PC-3 (cell line): ENCODE results near the gene CAPZB. TPM values are rescaled to one million over a fixed set of nuclear protein-coding genes. Genes with fewer than 3 reads are reported as not detected.

ENCODE experiments used
- ATAC-seq: fragments of 200-7000 bp; cut with Tn5 transposase; 2 replicates; pipeline ENCODE4 v1.9.1; 2020; ENCODE audit warnings: mild to moderate bottlenecking, moderate library complexity
- Bru-seq: library from RNA; stranded (reverse); fragments of 400-500 nt; gene quantifications from one replicate; lab custom pipeline; 2021; lab: Mats Ljungman, UMichigan
- BruChase-seq, 2 experiments: library from RNA; stranded (reverse); fragments of 400-500 nt; gene quantifications; one replicate each; lab custom pipeline; 2021; lab: Mats Ljungman, UMichigan
- BruUV-seq: library from RNA; stranded (reverse); fragments of 400-500 nt; replicated peaks from 2 replicates; lab custom pipeline; 2021; lab: Mats Ljungman, UMichigan
- CTCF ChIA-PET: fragments of 300-600 bp; sonication (Branson Sonifier 250); formaldehyde crosslinking; loops from one replicate; lab custom pipeline; 2022; ENCODE audit warnings: antibody characterized with exemption; lab: Charles Lee
- POLR2A ChIA-PET: fragments of 300-600 bp; sonication (Branson Sonifier 250); formaldehyde crosslinking; loops from one replicate; lab custom pipeline; 2022; ENCODE audit warnings: antibody characterized with exemption; ENCODE audit not compliant: unreplicated experiment; lab: Charles Lee
- DNase-seq: peaks from one replicate; pipeline ENCODE4 v3.0.0-alpha.2; 2015
- H2AFZ ChIP-seq: fragments of 300-600 bp; sonication (generic); 2 replicates; pipeline ENCODE4 v1.6.0; 2016; ENCODE audit warnings: antibody characterized with exemption, low read length
- H3F3A ChIP-seq: fragments of 300-600 bp; sonication (generic); one replicate; pipeline ENCODE4 v1.6.0; 2017; ENCODE audit warnings: antibody characterized with exemption, low read length, control low read depth, mild to moderate bottlenecking; ENCODE audit not compliant: unreplicated experiment
- H3K27ac ChIP-seq: fragments of 300-600 bp; sonication (generic); 2 replicates; pipeline ENCODE4 v1.5.1; 2016; ENCODE audit warnings: mild to moderate bottlenecking, low read length
- H3K27me3 ChIP-seq: fragments of 300-600 bp; sonication (generic); 2 replicates; pipeline ENCODE4 v1.6.1; 2016; ENCODE audit warnings: low read length, mixed read lengths
- H3K36me3 ChIP-seq: fragments of 300-600 bp; sonication (generic); 2 replicates; pipeline ENCODE4 v1.6.1; 2016; ENCODE audit warnings: low read depth, mixed run types, low read length, mixed read lengths
- H3K4me1 ChIP-seq: fragments of 300-600 bp; sonication (generic); 2 replicates; pipeline ENCODE4 v1.5.1; 2016; ENCODE audit warnings: low read length; ENCODE audit not compliant: insufficient read depth
- H3K4me2 ChIP-seq: fragments of 300-600 bp; sonication (generic); 2 replicates; pipeline ENCODE4 v1.6.0; 2016; ENCODE audit warnings: low read length
- H3K4me3 ChIP-seq: fragments of 300-600 bp; sonication (generic); 2 replicates; pipeline ENCODE4 v1.5.1; 2016; ENCODE audit warnings: mild to moderate bottlenecking, low read length, mixed read lengths
- H3K79me2 ChIP-seq: fragments of 300-600 bp; sonication (generic); 2 replicates; pipeline ENCODE4 v1.6.1; 2017; ENCODE audit warnings: low read length, mixed read lengths
- H3K9ac ChIP-seq: fragments of 300-600 bp; sonication (generic); 2 replicates; pipeline ENCODE4 v1.6.0; 2016; ENCODE audit warnings: mild to moderate bottlenecking, low read length
- H3K9me2 ChIP-seq: fragments of 300-600 bp; sonication (generic); replicated peaks from 2 replicates; pipeline ENCODE4 v1.6.1; 2016; ENCODE audit warnings: mixed run types, low read length, mixed read lengths
- H3K9me3 ChIP-seq: fragments of 300-600 bp; sonication (generic); 2 replicates; pipeline ENCODE4 v1.6.1; 2016; ENCODE audit warnings: low read length, mixed read lengths
- H4K20me1 ChIP-seq: fragments of 300-600 bp; sonication (generic); 2 replicates; pipeline ENCODE4 v1.6.1; 2016; ENCODE audit warnings: low read length, mixed read lengths
- CTCF ChIP-seq: fragments of 300-600 bp; sonication (generic); conservative IDR thresholded peaks from 2 replicates; pipeline ENCODE4 v1.5.1; 2017; ENCODE audit warnings: antibody characterized with exemption, low read depth, mild to moderate bottlenecking, low read length
- EZH2 ChIP-seq: fragments of 300-600 bp; sonication (generic); IDR thresholded peaks from one replicate; pipeline ENCODE4 v1.6.1; 2017; ENCODE audit warnings: antibody characterized with exemption, mild to moderate bottlenecking, low read length; ENCODE audit not compliant: unreplicated experiment
- EZH2phosphoT487 ChIP-seq: fragments of 300-600 bp; sonication (generic); IDR thresholded peaks from 2 replicates; pipeline ENCODE4 v1.6.1; 2018; ENCODE audit warnings: mild to moderate bottlenecking, antibody characterized with exemption, low read length, borderline replicate concordance
- intact Hi-C: fragments of 100-400 bp; cut with micrococcal nuclease; formaldehyde crosslinking; loops from 2 replicates; pipeline ENCODE4 v1.9.0; 2023
- long read RNA-seq: library from polyadenylated mRNA; unstranded; transcript quantifications from one replicate; pipeline ENCODE4 v2.0.0, GENCODE V29; 2021; ENCODE audit not compliant: unreplicated experiment
- total RNA-seq: library from RNA; depleted of rRNA; stranded (reverse); fragments of >200 nt; gene quantifications from 2 replicates; pipeline ENCODE4 v1.2.3, GENCODE V29; 2014; rRNA removed

CAPZB gene
- 86.7 and 94.3 TPM in 2 replicates for total RNA-seq
- percentile 86 among the genes with signal in this experiment for Bru-seq, nascent RNA
- BruChase-seq, experiment 1, labeled RNA remaining after a 6-hour chase: percentile 79 among the genes with signal in this experiment
- BruChase-seq, experiment 2, labeled RNA remaining after a 2-hour chase: percentile 81 among the genes with signal in this experiment
- long read RNA-seq, transcript CAPZB-201 (9 exons, 858 nt): major isoform, 128 of 180 reads
- long read RNA-seq, partial matches to known transcripts: 7 of 180 reads
- long read RNA-seq, other reads (novel, unspliced or antisense): 36 of 180 reads

GRCh38 chr1:19485362-19486187, at the start of gene CAPZB:
CAPZB (minus strand) TSS chr1:19485539; CDS start chr1:19485438, 101 bp downstream.
- Histone ChIP-seq H3K9ac (peak within 1 kb of the TSS; percentile 96), H2AFZ (peak within 1 kb of the TSS; percentile 59), H3K27me3 (no peaks in the 10 kb centered on the region), H3K27ac (peak within 1 kb of the TSS; percentile 66), H3K9me3 (no peaks in the 10 kb centered on the region), H3K9me2 (no peaks in the 10 kb centered on the region), H3K4me3 (peak within 1 kb of the TSS; percentile 100), H4K20me1 (peaks cover 39% of the 10 kb centered on the region), H3K79me2 (peaks cover 48% of the 10 kb centered on the region), H3K4me1 (peaks cover 35% of the 10 kb centered on the region), H3K36me3 (peaks cover 4% of the 10 kb centered on the region; the same call in 1 of the 2 replicates), H3F3A (no peaks in the 10 kb centered on the region), H3K4me2 (peak within 1 kb of the TSS; percentile 99)
- TF ChIP-seq EZH2: no peak
- TF ChIP-seq CTCF: no peak
- no peak for TF ChIP-seq EZH2phosphoT487
- ChIA-PET CTCF (no interaction called here), POLR2A (interaction anchor here (0.6 kb wide), 6 partner anchors 16 to 409 kb away, joined by 3 to 16 read pairs (median 6); no protein-coding TSS in a partner anchor)
- intact Hi-C loops: loop anchor here (2.0 to 10.0 kb wide), 4 partner anchors 42 to 111 kb away; a partner anchor contains a TSS
- ATAC-seq: peak; percentile 89
- no TSS peak for BruUV-seq
- DNase-seq: peak; percentile 93

DNA sequence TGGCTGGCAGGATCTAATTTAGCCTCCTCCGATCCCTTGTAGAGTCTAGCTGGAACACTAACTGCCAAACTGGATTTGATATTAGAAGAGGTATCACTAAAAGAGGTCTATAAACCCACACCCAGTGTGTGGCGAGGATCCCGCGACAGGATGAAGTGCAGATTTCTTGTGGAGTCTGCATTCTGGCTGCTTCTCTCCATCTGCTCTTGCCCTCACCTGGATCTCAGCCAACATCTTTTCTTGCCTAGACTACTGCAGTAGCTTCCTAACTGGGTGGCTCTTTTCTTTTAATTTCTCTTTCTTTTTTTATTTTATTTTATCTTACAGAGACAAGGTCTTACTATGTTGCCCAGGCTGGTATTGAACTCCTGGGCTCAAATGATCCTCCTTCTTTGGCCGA, 48.9 kb upstream of the CAPZB start:
- ChIA-PET POLR2A (no interaction called here), CTCF (no interaction called here)
- no peak for TF ChIP-seq EZH2
- TF ChIP-seq EZH2phosphoT487: no peak
- no peak for TF ChIP-seq CTCF
- H3K9me2 ChIP-seq: no peaks in the 10 kb centered on the region
- intact Hi-C loops: no loop called here
- no peaks in the 10 kb centered on the region for H3K36me3 ChIP-seq
- H3F3A ChIP-seq: no peaks in the 10 kb centered on the region
- BruUV-seq: no TSS peak
- no peaks in the 10 kb centered on the region for H4K20me1 ChIP-seq
- no peaks in the 10 kb centered on the region for H3K79me2 ChIP-seq
- no peak overlapping the region for H3K9ac ChIP-seq
- ATAC-seq (no peak), DNase-seq (no peak)
- no peak overlapping the region for H3K27ac ChIP-seq
- no peak overlapping the region for H2AFZ ChIP-seq
- H3K4me3 ChIP-seq: no peak overlapping the region
- no peaks in the 10 kb centered on the region for H3K9me3 ChIP-seq
- no peaks in the 10 kb centered on the region for H3K27me3 ChIP-seq
- H3K4me1 ChIP-seq: no peaks in the 10 kb centered on the region
- no peak overlapping the region for H3K4me2 ChIP-seq
